Vagina (tissue), 2 donors: Measurements from ENCODE around the gene CD22.

Source experiments
- CTCF ChIP-seq, 3 experiments: fragments of 450-650 bp in 2 of 3; fragments of 200-600 bp in 1 of 3; sonication (generic) in 1 of 3; IDR thresholded peaks; one replicate each; pipeline ENCODE4 v1.5.1; 2017 to 2019; ENCODE audit warnings: antibody characterized with exemption in 3 of 3, mild to moderate bottlenecking in 2 of 3, moderate library complexity in 2 of 3
- POLR2A ChIP-seq, 2 donors: fragments of 450-650 bp; IDR thresholded peaks; one replicate each; pipeline ENCODE4 v1.6.1; 2017; ENCODE audit warnings: antibody characterized with exemption in 2 of 2, mild to moderate bottlenecking in 2 of 2, moderate library complexity in 2 of 2
- POLR2AphosphoS5 ChIP-seq, 2 donors: sonication (generic); formaldehyde crosslinking; IDR thresholded peaks; one replicate each; pipeline ENCODE4 v1.9.0; 2017; ENCODE audit warnings: antibody characterized with exemption in 2 of 2, mild to moderate bottlenecking in 2 of 2, low read depth in 1 of 2; ENCODE audit not compliant: insufficient read depth in 1 of 2

DNA sequence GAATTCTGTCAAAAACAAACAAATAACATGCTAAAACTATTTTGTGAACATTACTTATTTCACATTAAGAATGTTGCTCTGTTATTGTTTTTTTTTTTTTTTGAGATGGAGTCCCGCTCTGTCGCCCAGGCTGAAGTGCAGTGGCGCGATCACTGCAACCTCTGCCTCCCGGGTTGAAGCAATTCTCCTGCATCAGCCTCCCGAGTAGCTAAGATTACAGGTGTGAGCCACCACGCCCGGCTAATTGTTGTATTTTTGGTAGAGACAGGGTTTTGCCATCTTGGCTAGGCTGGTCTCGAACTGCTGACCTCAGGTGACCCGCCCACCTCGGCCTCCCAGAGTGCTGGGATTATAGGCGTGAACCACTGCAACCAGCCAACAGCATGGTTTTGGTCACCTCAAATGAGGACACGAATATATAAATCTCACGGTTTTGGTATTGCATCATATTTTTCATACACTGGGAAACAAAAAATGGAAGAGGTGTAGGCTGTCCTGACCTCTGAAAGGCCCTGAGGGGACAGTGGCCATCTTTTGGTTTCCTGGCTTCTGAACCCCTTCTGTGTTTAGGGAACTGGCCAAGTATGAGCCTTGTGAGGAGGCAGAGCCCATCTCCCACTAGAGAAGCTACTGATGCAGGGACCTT is 67.4 kb downstream of the CD22 start:
- TF ChIP-seq POLR2AphosphoS5 (IDR thresholded peaks at IDR 0.05; ENCODE audit: insufficient read depth in 1 of 2, low read depth in 1 of 2) (no peak), CTCF (IDR thresholded peaks at IDR 0.05) (no peak), POLR2A (IDR thresholded peaks at IDR 0.05) (no peak)
